Naive thymus-derived CD8-positive, alpha-beta T cell (primary cell): ENCODE data around the gene PDZK1. TPM values are rescaled to one million over a fixed set of nuclear protein-coding genes. Genes with fewer than 3 reads are reported as not detected.

Experiments used
- polyA plus RNA-seq, 3 donors: library from polyadenylated mRNA; unstranded; fragments of 300-500 nt; fragmentation: Illumina TruSeq; gene quantifications; one replicate each; pipeline ENCODE4 v1.2.3, GENCODE V29; 2021
- total RNA-seq, 8 experiments: library from RNA in 2 of 8; stranded (reverse) in 2 of 8; gene quantifications; one replicate each; pipeline ENCODE4 v1.2.3 and lab custom pipeline; 2021 to 2026

The PDZK1 gene
- total and polyA plus RNA-seq, 5 experiments from 2014 or later = 0.24 to 0.43 TPM; not detected in 3

Other genes starting within 250 kb of the PDZK1 start
- gene GPR89A, start 99.4 kb downstream of the PDZK1 start, total RNA-seq = 10 to 100 TPM; 32.3 to 39.5 TPM
- gene GPR89A, start 99.4 kb downstream of the PDZK1 start, polyA plus RNA-seq = 10 to 100 TPM; 14.9 to 18.8 (median 17.5) TPM
- not detected for gene CD160, start 12.1 kb upstream of the PDZK1 start, total RNA-seq
- 100 to 1,000 TPM in 1 of 3 donors, 1 to 10 TPM in 2; 1.7 to 117 (median 2.4) TPM for gene CD160, start 12.1 kb upstream of the PDZK1 start, polyA plus RNA-seq
- 10 to 100 TPM; 16.3 to 18.9 TPM for gene RNF115, start 116.7 kb upstream of the PDZK1 start, total RNA-seq
- 1 to 10 TPM; 5.8 to 6.6 (median 6.1) TPM for gene RNF115, start 116.7 kb upstream of the PDZK1 start, polyA plus RNA-seq
- 10 to 100 TPM; 42.8 to 44.6 TPM for gene POLR3C, start 116.8 kb upstream of the PDZK1 start, total RNA-seq
- 10 to 100 TPM; 40.2 to 54.5 (median 40.7) TPM for gene POLR3C, start 116.8 kb upstream of the PDZK1 start, polyA plus RNA-seq
- 1 to 10 TPM; 5.8 to 6.1 TPM for gene NUDT17, start 138.3 kb upstream of the PDZK1 start, total RNA-seq
- gene NUDT17, start 138.3 kb upstream of the PDZK1 start, polyA plus RNA-seq = 1 to 10 TPM; 2.0 to 3.9 (median 3.4) TPM
- 10 to 100 TPM; 31.1 to 33.8 TPM for gene PIAS3, start 151.7 kb upstream of the PDZK1 start, total RNA-seq
- 10 to 100 TPM; 10.7 to 14.7 (median 12.4) TPM for gene PIAS3, start 151.7 kb upstream of the PDZK1 start, polyA plus RNA-seq
- not detected for gene ANKRD35, start 178.5 kb upstream of the PDZK1 start, total RNA-seq
- under 1 TPM; 0.27 to 0.57 (median 0.42) TPM for gene ANKRD35, start 178.5 kb upstream of the PDZK1 start, polyA plus RNA-seq
- 1 to 10 TPM; 5.0 to 5.1 TPM for gene ITGA10, start 202.7 kb upstream of the PDZK1 start, total RNA-seq
- not detected for gene ITGA10, start 202.7 kb upstream of the PDZK1 start, polyA plus RNA-seq
- gene PEX11B, start 211.3 kb upstream of the PDZK1 start, total RNA-seq = 10 to 100 TPM; 37.5 to 39.7 TPM
- gene PEX11B, start 211.3 kb upstream of the PDZK1 start, polyA plus RNA-seq = 10 to 100 TPM; 35.3 to 50.3 (median 44.0) TPM
- gene RBM8A, start 220.1 kb upstream of the PDZK1 start, total RNA-seq = 100 to 1,000 TPM; 135 to 138 TPM
- gene RBM8A, start 220.1 kb upstream of the PDZK1 start, polyA plus RNA-seq = 100 to 1,000 TPM; 127 to 191 (median 148) TPM